Effector CD8-positive, alpha-beta T cell (primary cell): ENCODE data around the gene FBXO27.
"Not testable (repeated sequence)": the region's sequence is repeated elsewhere in the genome, so short reads cannot be mapped to it uniquely, and the experiment has no call there.

Experiments used
- DNase-seq: peaks from one replicate; lab custom pipeline; 2025; lab: John Stamatoyannopoulos, UW
- total RNA-seq, 4 experiments: gene quantifications; one replicate each; lab custom pipeline; 2026; lab: John Stamatoyannopoulos, UW

FBXO27 gene, protein sequence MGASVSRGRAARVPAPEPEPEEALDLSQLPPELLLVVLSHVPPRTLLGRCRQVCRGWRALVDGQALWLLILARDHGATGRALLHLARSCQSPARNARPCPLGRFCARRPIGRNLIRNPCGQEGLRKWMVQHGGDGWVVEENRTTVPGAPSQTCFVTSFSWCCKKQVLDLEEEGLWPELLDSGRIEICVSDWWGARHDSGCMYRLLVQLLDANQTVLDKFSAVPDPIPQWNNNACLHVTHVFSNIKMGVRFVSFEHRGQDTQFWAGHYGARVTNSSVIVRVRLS
- total RNA-seq: 0.27 to 0.61 (median 0.33) reads per million in 4 experiments

- no peak for DNase-seq
Measured at GRCh38 chr19:39032063-39032918, at the start of gene FBXO27. FBXO27 (minus strand) TSS chr19:39032549; CDS start chr19:39032227, 322 bp downstream.

- DNase-seq: no peak
Measured at GRCh38 chr19:39080431-39080830, 48.1 kb upstream of the FBXO27 start.

DNA sequence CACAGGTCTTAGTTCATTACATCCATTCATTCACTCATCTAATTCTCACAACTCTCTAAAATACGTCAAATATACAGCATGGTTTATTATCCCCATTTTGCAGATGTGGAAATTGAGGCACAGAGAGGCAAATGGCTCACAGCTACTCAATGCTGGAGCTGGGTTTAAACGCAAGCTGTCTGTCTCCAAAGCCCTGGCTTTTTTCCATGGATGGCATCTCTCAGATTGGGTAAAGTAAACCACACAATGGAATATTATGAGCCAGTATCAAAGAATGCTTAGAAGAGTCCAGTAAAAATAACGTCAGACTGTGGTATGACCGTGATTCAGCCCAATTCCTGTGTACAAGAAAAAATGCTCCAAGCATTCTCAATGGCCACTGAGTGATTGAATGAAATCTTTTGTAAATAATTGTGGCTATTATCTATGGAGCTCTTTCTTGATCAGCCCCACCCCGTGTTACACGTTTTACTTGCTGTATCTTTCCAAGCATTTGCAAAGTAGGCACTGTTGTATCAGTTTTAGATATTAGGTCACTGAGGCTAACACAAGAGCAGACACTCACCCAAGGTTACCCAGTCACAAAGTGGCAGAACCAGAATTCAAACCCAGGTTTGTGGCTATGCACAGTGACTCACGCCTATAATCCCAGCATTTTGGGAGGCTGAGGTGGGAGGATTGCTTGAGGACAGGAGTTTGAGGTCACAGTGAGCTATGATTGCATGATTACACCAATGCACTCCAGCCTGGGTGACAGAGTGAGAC is 46.3 kb upstream of the FBXO27 start:
- DNase-seq: no peak

GRCh38 chr19:39077323-39077722 is 45.0 kb upstream of the FBXO27 start:
- DNase-seq: no peak

- DNase-seq: no peak
Measured at GRCh38 chr19:39074942-39075341, 42.6 kb upstream of the FBXO27 start.

GRCh38 chr19:39074205-39074692 is 41.9 kb upstream of the FBXO27 start:
- DNase-seq: no peak

- no peak for DNase-seq
Measured at GRCh38 chr19:39070888-39071287, 38.5 kb upstream of the FBXO27 start.

DNA sequence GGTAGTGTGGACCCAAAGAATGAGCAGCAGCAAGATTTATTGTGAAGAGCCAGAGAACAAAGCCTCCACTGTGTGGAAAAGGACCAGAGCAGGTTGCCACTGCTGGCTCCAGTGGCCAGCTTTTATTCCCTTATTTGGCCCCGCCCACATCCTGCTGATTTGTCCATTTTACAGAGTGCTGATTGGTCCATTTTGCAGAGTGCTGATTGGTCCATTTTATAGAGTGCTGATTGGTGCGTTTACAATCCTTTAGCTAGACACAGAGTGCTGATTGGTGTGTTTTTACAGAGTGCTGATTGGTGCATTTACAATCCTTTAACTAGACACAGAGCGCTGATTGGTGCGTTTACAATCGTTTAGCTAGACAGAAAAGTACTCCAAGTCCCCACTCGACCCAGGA is 35.9 kb upstream of the FBXO27 start:
- DNase-seq: not testable (repeated sequence)

DNA sequence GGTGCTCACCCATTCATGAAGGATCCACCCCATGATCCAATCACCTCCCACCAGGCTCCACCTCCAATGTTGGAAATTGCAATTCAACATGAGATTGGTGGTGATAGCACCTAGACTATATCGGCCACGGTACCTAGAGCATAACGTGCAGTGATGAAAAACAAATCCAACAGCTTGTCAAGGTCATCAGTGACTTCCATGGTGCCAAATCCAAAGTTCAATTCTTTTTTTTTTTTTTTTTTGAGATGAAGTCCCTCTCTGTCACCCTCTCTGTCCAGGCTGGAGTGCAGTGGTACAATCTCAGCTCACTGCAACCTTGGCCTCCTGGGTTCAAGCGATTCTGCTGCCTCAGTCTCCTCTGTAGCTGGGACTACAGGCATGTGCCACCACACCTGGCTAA is 34.8 kb upstream of the FBXO27 start:
- DNase-seq: no peak

- no peak for DNase-seq
Measured at GRCh38 chr19:39065928-39066327, 33.6 kb upstream of the FBXO27 start.

DNA sequence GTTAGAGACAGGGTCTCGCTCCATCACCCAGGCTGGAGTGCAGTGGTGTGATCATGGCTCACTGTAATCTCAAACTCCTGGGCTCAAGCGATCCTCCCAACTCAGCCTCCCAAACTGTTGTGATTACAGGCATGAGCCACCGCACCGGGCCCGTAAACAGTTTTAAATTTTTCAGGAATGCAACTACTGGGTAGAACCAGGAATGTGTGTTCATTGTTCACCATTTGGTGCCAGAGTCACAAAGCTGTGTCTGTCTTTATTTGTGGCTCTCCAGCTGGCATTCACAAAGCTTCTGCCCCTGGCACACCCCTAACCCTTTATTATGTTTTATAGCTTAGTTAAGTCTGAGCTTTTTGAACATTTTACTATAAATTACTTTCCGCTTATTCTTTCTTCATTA is 32.1 kb upstream of the FBXO27 start:
- DNase-seq: no peak

DNA sequence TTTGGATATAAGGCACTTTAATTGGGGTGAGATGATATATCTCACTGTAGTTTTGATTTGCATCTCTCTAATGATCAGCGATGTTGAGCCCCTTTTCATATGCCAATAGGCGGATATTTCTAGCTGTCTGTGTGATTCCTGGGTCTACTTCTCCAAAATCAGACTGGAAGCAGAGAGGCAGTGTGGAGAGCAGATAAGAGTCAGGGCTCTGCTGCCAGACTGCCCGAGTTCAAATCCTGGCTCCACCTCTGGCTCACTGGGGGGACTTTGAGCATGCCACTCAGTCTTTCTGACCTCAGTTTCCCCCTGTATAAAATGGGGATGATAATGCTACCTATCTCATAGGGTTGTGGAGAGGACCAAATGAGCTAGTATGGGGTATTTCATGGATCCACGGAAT is 27.8 kb upstream of the FBXO27 start:
- DNase-seq: no peak

- DNase-seq: no peak
Measured at GRCh38 chr19:39059302-39059701, 27.0 kb upstream of the FBXO27 start.

DNA sequence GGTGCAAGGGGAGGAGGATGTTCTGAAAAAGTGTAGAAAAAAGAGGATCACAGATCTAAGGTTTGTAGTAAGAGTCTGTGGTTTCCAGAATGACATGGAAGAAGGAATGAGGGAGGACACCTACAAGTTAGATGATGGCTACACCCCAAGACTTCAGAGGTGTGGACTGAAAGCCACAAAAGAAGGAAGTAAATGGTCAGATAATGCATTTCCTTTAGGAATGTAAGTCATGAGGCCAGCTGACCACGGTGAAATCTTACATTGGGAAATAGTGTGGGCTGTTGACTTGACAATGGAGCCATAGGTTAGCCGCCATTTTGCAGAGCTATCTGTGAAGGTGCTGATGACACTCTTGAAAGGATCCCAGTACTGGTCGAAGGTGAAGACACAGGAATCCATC is 25.3 kb upstream of the FBXO27 start:
- no peak for DNase-seq

- DNase-seq: no peak
Measured at GRCh38 chr19:39054091-39054470, 21.7 kb upstream of the FBXO27 start.

DNA sequence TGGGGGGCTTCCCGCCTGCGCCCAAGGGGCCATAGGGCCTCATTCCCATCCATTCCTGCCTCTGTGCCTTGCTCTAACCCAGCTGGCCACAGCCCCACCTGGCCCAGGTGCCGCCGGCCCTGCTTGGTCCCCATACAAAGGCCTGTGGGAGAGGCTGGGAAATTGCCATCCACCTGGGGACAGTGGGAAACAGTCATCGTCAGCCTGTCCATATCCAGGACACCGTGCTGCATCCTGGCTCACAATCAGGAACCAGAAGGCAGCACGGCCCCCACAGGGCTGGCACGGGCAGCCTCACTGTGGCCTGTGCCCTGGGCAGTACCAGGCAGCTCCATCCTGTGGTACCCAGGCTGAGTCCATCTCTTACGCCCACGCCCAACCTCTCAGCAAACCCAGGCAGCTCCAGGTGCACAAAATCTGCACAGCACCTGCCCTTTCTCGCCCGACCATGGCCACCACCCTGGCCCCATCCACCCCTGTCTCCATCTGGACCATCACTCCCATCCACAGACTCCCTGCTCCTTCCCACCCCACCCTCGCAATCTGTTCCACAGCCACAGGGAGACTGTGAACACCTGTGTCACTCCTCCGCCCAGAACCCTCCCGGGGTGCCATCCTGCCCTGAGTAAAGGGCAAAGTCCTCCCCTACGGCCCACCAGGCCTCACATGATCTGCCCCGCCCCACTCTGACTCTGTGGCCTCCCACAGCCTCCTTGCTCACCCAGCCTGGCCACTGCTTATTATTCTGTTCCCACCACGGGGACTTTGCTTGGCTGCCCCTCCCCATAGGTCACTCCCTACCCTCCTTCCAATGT is 21.1 kb upstream of the FBXO27 start:
- DNase-seq: no peak

DNA sequence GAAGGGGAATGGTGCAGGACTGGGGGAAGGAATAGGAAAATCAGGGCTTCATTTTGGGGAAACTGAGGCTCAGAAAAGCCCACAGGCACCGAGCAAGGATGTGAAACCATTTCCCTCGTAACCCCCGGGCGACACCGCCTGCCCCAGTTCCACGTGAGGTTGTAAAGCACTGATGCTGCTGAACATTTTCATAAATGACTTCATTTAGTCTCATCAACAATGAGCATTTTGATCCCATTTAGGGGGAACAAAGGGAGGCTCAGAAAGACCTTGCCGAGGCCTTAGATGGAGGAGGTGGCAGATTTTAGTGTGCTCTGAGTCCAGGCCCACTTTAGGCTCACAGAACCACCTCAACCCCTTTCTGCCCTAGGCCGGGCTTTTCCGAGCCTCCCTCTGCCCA is 20.5 kb upstream of the FBXO27 start:
- no peak for DNase-seq

DNA sequence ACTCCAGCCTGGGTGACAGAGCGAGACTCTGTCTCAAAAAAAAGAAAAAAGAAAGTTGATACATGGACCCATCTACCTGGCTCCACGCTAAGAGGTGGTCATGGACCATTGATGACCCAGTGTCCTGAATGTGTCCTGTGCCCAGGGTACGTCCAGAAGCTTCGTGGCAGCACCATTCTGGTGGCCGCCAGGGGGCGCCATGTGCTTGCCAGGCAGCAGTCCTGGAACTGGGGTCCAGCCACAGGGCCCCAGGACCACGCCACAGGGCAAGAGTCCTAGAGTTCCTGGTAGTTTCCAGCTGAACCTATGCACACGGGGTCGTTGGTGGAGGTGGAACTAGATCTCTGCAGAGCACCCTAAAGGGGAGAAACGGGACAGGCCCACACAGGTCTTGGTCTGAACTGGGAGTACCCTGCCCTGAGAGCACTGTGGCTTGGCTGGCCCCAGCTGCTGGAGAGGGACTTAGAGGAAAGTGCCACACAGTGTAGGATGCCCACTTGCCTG is 19.9 kb upstream of the FBXO27 start:
- peak; percentile 52 for DNase-seq

DNA sequence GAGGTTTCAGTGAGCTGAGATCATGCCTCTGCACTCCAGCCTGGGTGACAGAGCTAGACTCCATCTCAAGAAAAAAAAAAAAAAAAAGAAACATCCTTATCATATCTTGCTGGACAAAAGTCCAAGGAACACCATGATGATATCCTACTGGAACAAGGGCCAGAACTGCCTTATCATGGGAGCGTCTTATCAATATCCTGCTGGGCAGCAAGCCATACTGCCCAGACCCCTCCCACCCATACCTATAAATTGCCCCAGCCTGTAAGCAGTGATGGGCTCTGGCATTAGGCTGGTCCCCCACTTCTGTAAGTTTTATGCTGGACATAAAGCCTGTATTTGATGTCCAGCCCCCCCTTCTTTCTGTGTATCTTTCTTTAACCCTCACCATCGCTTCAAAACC is 14.7 kb upstream of the FBXO27 start:
- no peak for DNase-seq

- no peak for DNase-seq
Measured at GRCh38 chr19:39046037-39046821, 13.9 kb upstream of the FBXO27 start.
